Activated T-cell treated with anti-CD3 and anti-CD28 coated beads for 24 hours (primary cell): Measurements from ENCODE around the gene DLX4.

Source experiments
- DNase-seq: peaks from one replicate; pipeline ENCODE4 v3.0.0-alpha.2; 2020; ENCODE audit warnings: low read depth

Gene DLX4

GRCh38 chr17:50014471-50015088 lies 45.6 kb downstream of the DLX4 start:
- no peak for DNase-seq

- no peak for DNase-seq
These were observed 46.2 kb downstream of the DLX4 start for GRCh38 chr17:50015146-50015545.

- DNase-seq = no peak
These were observed 49.9 kb downstream of the DLX4 start for GRCh38 chr17:50018909-50019308.

GRCh38 chr17:50020841-50021599 lies 52.0 kb downstream of the DLX4 start:
- no peak for DNase-seq

- no peak for DNase-seq
These were observed 52.8 kb downstream of the DLX4 start for GRCh38 chr17:50021681-50022370.

GRCh38 chr17:50022463-50023130 lies 53.6 kb downstream of the DLX4 start:
- DNase-seq = no peak

- DNase-seq = no peak
These were observed 54.5 kb downstream of the DLX4 start for GRCh38 chr17:50023520-50023919.
